Right lung (tissue), 5 donors: Measurements from ENCODE around the gene RIC8B. TPM values are rescaled to one million over a fixed set of nuclear protein-coding genes. Genes with fewer than 3 reads are reported as not detected.

Source experiments
- polyA plus RNA-seq, 5 donors: library from polyadenylated mRNA; unstranded; fragments of 120-200 nt; gene quantifications; one replicate each; pipeline versions ENCODE4 v1.2.1 to v1.2.3, GENCODE V29; 2013; ENCODE audit warnings: inconsistent platforms in 1 of 5, low replicate concordance in 1 of 5; ENCODE audit not compliant: insufficient read length in 5 of 5, insufficient read depth in 1 of 5

The RIC8B gene
- polyA plus RNA-seq, 5 donors, result 17.1 to 27.1 (median 24.2) TPM

Other genes with a start within 250 kb of the RIC8B start
- not detected for gene RFX4, start 191.7 kb upstream of the RIC8B start, polyA plus RNA-seq
- gene TMEM263, start 181.2 kb downstream of the RIC8B start, polyA plus RNA-seq, result 10 to 100 TPM; 69.9 to 86.5 (median 84.1) TPM
- gene MTERF2, start 212.5 kb downstream of the RIC8B start, polyA plus RNA-seq, result 10 to 100 TPM; 35.7 to 52.1 (median 43.4) TPM